Measurements from ENCODE around the gene ITIH6. TPM values are rescaled to one million over a fixed set of nuclear protein-coding genes. Genes with fewer than 3 reads are reported as not detected.

The ITIH6 gene
- total RNA-seq, 1 donor from 2014 or later = 0.51 TPM

DNA sequence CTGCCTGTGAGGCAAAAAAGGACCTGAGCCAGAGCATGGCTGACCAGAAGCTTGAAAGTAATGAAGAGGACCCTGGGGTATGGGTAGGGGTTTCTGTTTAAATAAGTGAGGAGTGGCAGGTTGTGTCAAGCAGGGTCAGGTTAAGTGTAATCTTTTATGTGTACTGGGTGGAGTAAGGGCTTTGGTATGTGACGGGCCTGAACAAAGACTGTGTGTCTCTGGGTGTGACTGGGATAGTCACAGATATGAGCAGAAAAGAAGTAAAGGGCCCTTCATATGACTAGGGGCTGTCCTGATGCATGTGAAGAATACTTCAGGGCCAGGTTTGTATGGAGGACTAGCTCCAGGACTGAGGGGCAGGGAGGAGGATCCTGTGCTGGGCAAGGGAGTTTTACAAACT is 82.4 kb downstream of the ITIH6 start:
- DNase-seq = no peak

DNA sequence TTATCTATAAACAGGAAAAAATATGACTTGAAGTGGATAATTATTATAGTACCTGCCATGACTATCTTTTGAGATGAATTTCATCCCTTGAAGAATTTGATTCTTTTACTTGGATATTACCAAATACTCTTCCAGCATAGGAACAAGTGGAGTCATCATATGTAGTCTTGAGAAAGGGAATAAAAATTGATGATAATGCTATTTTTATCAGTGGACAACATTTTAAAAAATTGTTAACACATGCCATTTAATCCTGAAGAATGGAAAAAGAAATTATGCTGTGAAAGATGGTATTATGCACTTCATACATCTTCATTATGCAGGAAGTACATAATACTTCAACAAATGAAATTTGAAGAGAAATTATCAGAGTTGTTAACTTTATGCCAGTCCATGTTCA is 83.6 kb downstream of the ITIH6 start:
- DNase-seq = no peak

DNA sequence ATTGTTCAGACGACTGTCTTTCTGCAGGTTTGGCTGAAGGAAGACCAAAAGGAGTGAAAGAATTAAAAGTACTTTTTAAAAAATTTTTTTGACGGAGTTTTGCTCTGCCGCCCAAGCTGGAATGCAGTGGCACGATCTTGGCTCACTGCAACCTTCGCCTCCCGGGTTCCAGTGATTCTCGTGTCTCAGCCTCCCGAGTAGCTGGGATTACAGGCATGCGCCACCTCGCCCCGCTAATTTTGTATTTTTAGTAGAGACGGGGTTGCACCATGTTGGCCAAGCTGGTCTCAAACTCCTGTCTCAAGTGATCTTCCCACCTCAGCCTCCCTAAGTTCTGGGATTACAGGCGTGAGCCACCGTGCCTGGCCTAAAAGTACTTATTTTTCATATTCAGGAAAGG is 86.3 kb downstream of the ITIH6 start:
- no peak for DNase-seq

DNA sequence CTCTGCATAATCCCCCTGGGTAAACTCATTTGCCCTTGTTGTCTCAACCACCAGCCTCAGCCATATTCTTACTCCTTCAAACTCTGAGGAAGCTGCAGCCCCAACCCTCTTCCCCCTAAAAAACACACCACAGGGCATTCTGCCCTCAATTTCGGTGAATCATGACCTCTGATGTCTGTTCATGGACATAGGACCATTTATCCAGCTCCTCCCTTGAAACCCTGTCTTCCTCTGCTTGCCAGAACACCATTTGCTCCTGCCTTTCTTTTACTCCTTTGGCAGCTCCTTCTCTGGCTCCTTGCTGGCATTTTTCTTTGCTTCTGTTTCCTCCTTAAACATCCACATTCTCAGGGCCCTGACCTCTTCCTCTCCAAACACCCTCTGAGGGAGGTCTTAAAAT is 87.1 kb downstream of the ITIH6 start:
- no peak for DNase-seq

DNA sequence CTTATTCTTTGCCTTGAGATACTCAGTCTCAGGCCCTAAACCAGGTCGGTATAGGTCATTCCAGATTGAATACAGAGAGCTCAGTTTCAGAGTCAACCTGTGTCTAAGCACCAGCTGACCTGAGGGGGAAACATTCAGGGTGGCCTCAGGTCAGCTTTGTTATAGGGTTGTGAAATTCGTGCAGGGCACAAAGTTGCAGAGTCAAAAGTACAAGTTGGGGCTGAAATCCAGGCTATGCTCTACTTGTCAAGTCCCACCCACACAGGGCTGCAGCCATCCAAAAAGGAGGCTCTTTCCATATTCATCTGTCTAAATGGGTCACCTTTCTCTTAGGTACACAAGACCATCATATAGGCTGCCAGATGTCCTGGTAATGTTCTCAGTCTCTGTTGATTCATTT is 89.7 kb downstream of the ITIH6 start:
- DNase-seq = no peak

Small RNAs within 50 kb of the gene (small RNA-seq; reads per million reads assigned to genes)
- gene AL049732.1 (ENCODE audit: low replicate concordance) (not detected), gene SNORA11 (ENCODE audit: low replicate concordance) (64.7 reads per million, percentile 96 among the genes with 10 or more reads in this experiment)

Other genes with a start within 250 kb of the ITIH6 start
- 803 TPM for gene MAGED2, start 9.5 kb upstream of the ITIH6 start, total RNA-seq
- 47.0 TPM for gene TRO, start 122.6 kb upstream of the ITIH6 start, total RNA-seq
- gene PFKFB1, start 195.9 kb upstream of the ITIH6 start, total RNA-seq = 0.21 TPM
- 5.5 TPM for gene APEX2, start 202.1 kb upstream of the ITIH6 start, total RNA-seq
- 26.3 TPM for gene ALAS2, start 232.7 kb upstream of the ITIH6 start, total RNA-seq